Peyer's patch (tissue), 4 donors: ENCODE measurements around the gene SEPTIN10.

Experiments used
- CTCF ChIP-seq, 6 experiments: fragments of 450-650 bp in 4 of 6; fragments of 200-600 bp in 2 of 6; sonication (generic) in 1 of 6; IDR thresholded peaks; one replicate each; pipeline ENCODE4 v1.5.1; 2017 to 2019; ENCODE audit warnings: antibody characterized with exemption in 6 of 6, mild to moderate bottlenecking in 3 of 6, moderate library complexity in 1 of 6
- POLR2A ChIP-seq, 2 donors: fragments of 450-650 bp; IDR thresholded peaks; one replicate each; pipeline ENCODE4 v1.5.1; 2017; ENCODE audit warnings: antibody characterized with exemption in 2 of 2, mild to moderate bottlenecking in 2 of 2, moderate library complexity in 2 of 2

DNA sequence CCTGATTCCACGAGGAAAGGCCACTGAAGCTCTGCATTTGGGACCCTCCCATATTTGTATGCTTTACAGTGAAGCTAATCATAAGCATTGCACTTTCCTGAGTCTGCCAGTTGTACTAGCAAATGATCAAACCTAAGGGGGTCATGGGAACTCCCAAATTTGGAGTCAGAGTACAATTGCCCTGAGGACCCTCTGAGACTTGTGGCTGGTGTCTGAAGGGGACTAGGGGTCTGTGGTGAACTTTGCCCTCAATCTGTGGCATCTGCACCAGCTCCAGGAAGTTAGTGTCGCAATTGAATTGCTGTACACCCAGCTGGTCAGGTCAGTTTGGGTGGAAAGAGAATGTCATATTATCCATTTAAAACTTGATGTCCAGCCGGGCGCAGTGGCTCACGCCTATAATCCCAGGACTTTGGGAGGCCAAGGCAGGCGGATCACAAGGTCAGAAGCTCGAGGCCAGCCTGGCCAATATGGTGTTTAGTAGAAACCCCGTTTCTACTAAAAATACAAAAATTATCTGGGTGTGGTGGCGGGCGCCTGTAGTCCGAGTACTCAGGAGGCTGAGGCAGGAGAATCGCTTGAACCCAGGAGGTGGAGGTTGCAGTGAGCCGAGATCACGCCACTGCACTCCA lies 18.5 kb upstream of the SEPTIN10 start:
- no peak for TF ChIP-seq CTCF (IDR thresholded peaks at IDR 0.05)
- TF ChIP-seq POLR2A (IDR thresholded peaks at IDR 0.05): no peak
